ENCODE results near the gene ZFAND3. TPM values are rescaled to one million over a fixed set of nuclear protein-coding genes. Genes with fewer than 3 reads are reported as not detected.

The ZFAND3 gene
- polyA plus RNA-seq, 1 experiment: 15.5 TPM

- TF ChIP-seq CTCF (IDR thresholded peaks at IDR 0.05; ENCODE audit: low read depth, low read length): no peak
- no peaks in the 10 kb centered on the region for H3K27me3 ChIP-seq (ENCODE audit: control insufficient read depth, insufficient read depth, low read length)
- POLR2A ChIA-PET: no interaction called here
- no peaks in the 10 kb centered on the region for H3K9me3 ChIP-seq (ENCODE audit: control insufficient read depth, insufficient read depth, low read length)
- no peak for DNase-seq (ENCODE audit: low read depth, low spot score)
- H3K4me3 ChIP-seq (ENCODE audit: low read depth, low read length): no peak overlapping the region
- CTCF ChIA-PET: no interaction called here
- H3K27ac ChIP-seq (ENCODE audit: low read depth, low read length): no peak overlapping the region
Observed at GRCh38 chr6:38185244-38185643, 365.7 kb downstream of the ZFAND3 start.

GRCh38 chr6:38185752-38186151 lies 366.2 kb downstream of the ZFAND3 start:
- POLR2A ChIA-PET: no interaction called here
- Histone ChIP-seq H3K4me3 (ENCODE audit: low read depth, low read length) (no peak overlapping the region), H3K27ac (ENCODE audit: low read depth, low read length) (no peak overlapping the region), H3K9me3 (ENCODE audit: control insufficient read depth, insufficient read depth, low read length) (no peaks in the 10 kb centered on the region), H3K27me3 (ENCODE audit: control insufficient read depth, insufficient read depth, low read length) (no peaks in the 10 kb centered on the region)
- TF ChIP-seq CTCF (IDR thresholded peaks at IDR 0.05; ENCODE audit: low read depth, low read length): no peak
- CTCF ChIA-PET: no interaction called here
- DNase-seq (ENCODE audit: low read depth, low spot score): no peak

GRCh38 chr6:38187325-38187724 lies 367.8 kb downstream of the ZFAND3 start:
- Histone ChIP-seq H3K27ac (ENCODE audit: low read depth, low read length) (no peak overlapping the region), H3K4me3 (ENCODE audit: low read depth, low read length) (no peak overlapping the region), H3K9me3 (ENCODE audit: control insufficient read depth, insufficient read depth, low read length) (no peaks in the 10 kb centered on the region), H3K27me3 (ENCODE audit: control insufficient read depth, insufficient read depth, low read length) (no peaks in the 10 kb centered on the region)
- POLR2A ChIA-PET: no interaction called here
- CTCF ChIA-PET: no interaction called here
- DNase-seq (ENCODE audit: low read depth, low spot score): no peak
- no peak for TF ChIP-seq CTCF (IDR thresholded peaks at IDR 0.05; ENCODE audit: low read depth, low read length)

GRCh38 chr6:38187811-38188590 lies 368.5 kb downstream of the ZFAND3 start:
- TF ChIP-seq CTCF (IDR thresholded peaks at IDR 0.05; ENCODE audit: low read depth, low read length): no peak
- no peaks in the 10 kb centered on the region for H3K9me3 ChIP-seq (ENCODE audit: control insufficient read depth, insufficient read depth, low read length)
- H3K27ac ChIP-seq (ENCODE audit: low read depth, low read length): no peak overlapping the region
- H3K4me3 ChIP-seq (ENCODE audit: low read depth, low read length): no peak overlapping the region
- no peak for DNase-seq (ENCODE audit: low read depth, low spot score)
- CTCF ChIA-PET: no interaction called here
- POLR2A ChIA-PET: no interaction called here
- no peaks in the 10 kb centered on the region for H3K27me3 ChIP-seq (ENCODE audit: control insufficient read depth, insufficient read depth, low read length)

- no peaks in the 10 kb centered on the region for H3K9me3 ChIP-seq (ENCODE audit: control insufficient read depth, insufficient read depth, low read length)
- no peak for DNase-seq (ENCODE audit: low read depth, low spot score)
- no peak overlapping the region for H3K4me3 ChIP-seq (ENCODE audit: low read depth, low read length)
- H3K27me3 ChIP-seq (ENCODE audit: control insufficient read depth, insufficient read depth, low read length): no peaks in the 10 kb centered on the region
- POLR2A ChIA-PET: no interaction called here
- no peak for TF ChIP-seq CTCF (IDR thresholded peaks at IDR 0.05; ENCODE audit: low read depth, low read length)
- CTCF ChIA-PET: no interaction called here
- no peak overlapping the region for H3K27ac ChIP-seq (ENCODE audit: low read depth, low read length)
Observed at GRCh38 chr6:38188677-38189335, 369.3 kb downstream of the ZFAND3 start.

All from AG04450 (cell line).